Posterior vena cava (tissue), 2 donors: ENCODE measurements around the gene CHMP2B. TPM values are rescaled to one million over a fixed set of nuclear protein-coding genes. Genes with fewer than 3 reads are reported as not detected.
"Not testable (repeated sequence)": the region's sequence is repeated elsewhere in the genome, so short reads cannot be mapped to it uniquely, and the experiment has no call there.

Experiments
- DNase-seq: peaks from one replicate; pipeline ENCODE4 v3.0.0-alpha.2; 2020; ENCODE audit warnings: low spot score
- intact Hi-C, 2 donors: fragments of 100-400 bp; cut with DNase I; formaldehyde crosslinking; loops; one replicate each; pipeline versions ENCODE4 v1.14.1 to v1.14.2; 2022 to 2023
- total RNA-seq, 2 donors: library from RNA; stranded (reverse); fragmentation: NEBNext Ultra II Directional; extraction: Animal tissue kit (Norgen Biotek cat#: 25700); gene quantifications; one replicate each; pipeline ENCODE4 v1.2.1, GENCODE V29; 2021
- donor health status: DM: yes; HTN: yes; CAD: no.
- donor health status: DM: yes; HTN: yes; CAD: no.

CHMP2B gene
- total RNA-seq, 2 donors from 2014 or later = 45.0 to 60.8 TPM

GRCh38 chr3:87225659-87226058, 1.4 kb upstream of the CHMP2B start:
- intact Hi-C loops = no loop called here
- no peak for DNase-seq

GRCh38 chr3:87227835-87228144, 681 bp downstream of the CHMP2B start:
- intact Hi-C loops = no loop called here
- no peak for DNase-seq

- intact Hi-C loops = no loop called here
- DNase-seq = no peak
Observed at GRCh38 chr3:87228316-87228715, 1.2 kb downstream of the CHMP2B start.

DNA sequence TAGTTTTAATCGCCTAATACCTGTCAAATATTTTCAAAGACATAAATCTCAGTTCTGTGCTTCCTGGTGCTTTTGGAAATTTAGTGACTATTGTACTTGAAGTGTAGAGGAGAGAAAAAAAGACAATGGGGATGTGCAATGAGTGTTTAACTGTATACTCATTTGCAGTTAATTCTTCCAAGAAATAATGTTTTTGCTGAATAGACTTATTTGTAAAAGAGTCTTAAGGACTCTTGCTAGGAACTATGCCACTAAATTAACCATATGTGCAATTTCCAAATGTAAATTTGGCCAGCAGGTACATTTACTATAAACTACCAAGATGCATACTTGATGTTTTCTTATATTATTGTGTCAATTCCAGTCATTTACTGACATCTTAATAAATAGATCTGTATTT, 2.0 kb downstream of the CHMP2B start:
- intact Hi-C loops = no loop called here

GRCh38 chr3:87233805-87234204, 6.7 kb downstream of the CHMP2B start:
- no peak for DNase-seq
- intact Hi-C loops = no loop called here

More for the DNA sequence above, 2.0 kb downstream of the CHMP2B start:
- no peak for DNase-seq

- no peak for DNase-seq
- intact Hi-C loops = no loop called here
Observed at GRCh38 chr3:87236093-87236492, 9.0 kb downstream of the CHMP2B start.

- intact Hi-C loops = no loop called here
- DNase-seq = no peak
Observed at GRCh38 chr3:87246662-87247429, 19.7 kb downstream of the CHMP2B start.

DNA sequence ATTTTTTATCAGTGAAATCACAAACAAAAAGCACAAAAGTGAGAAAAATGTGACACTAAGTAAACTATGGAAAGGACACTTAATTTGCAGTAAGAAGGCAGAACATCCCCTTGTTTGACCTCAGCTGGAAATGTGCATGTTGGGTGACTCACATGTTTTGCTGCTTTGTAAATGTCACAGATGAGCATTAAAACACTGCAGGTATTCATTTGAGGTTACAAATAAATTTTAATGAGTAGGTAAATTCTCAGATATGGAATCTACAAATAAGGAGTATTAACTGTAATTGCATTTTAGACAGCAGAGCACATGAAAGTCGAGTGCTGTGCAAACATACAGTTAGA, 20.3 kb downstream of the CHMP2B start:
- intact Hi-C loops = no loop called here
- no peak for DNase-seq

DNA sequence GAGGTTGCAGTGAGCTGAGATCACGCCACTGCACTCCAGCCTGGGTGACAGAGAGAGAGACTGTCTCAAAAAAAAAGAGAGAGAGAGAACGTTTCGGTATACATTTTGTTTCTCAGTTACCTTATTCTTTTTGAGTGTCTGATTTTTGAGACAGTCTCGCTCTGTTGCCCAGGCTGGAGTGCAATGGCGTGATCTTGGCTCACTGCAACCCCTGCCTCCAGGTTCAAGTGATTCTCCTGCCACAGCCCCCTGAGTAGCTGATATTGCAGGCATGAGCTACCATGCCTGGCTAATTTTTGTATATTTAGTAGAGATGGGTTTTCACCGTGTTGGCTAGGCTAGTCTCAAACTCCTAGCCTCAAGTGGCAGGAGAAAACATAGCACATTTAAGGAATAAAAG, 21.1 kb downstream of the CHMP2B start:
- intact Hi-C loops, DNase-seq: not testable (repeated sequence)

- no peak for DNase-seq
- intact Hi-C loops = no loop called here
Observed at GRCh38 chr3:87248831-87249230, 21.7 kb downstream of the CHMP2B start.

DNA sequence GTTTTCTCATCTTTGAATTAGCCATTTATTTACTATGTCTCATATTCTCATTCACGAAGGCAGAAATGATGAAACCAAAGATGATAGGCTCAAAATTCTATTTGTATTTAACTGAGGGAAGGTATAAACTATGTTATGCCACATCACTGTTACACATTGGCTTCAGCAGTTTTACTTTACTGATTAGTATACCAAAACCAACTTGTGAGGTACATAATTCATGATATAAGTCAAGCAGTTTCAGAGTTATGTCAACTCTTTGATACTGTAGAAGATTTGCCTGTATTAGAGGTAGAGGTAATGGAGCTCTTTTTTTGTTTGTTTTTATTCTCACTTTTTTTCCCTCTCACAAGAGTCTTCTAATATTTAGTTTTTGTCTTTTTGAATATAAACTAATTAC, 22.9 kb downstream of the CHMP2B start:
- no peak for DNase-seq
- intact Hi-C loops = no loop called here

DNA sequence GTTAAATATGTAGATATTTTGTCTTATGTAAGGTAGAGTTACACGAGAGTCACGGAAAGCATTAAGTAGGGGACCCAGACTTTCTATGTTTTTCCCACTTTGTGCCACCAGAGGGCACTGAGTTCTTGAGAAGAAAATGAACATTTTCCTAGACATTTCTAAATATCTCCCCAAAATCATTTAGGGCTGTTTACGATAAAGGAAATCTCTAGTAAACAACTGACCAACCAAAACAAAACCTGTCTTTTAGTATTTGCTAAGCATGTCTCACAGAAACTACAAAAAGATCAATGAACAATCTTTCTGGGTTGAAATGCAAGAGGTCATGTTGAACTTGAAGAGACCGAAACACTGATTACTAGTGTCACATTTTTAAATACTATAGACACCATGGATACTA, 33.2 kb downstream of the CHMP2B start:
- intact Hi-C loops = no loop called here

GRCh38 chr3:87261925-87262324, 34.8 kb downstream of the CHMP2B start:
- intact Hi-C loops = no loop called here
- no peak for DNase-seq

More for the DNA sequence above, 33.2 kb downstream of the CHMP2B start:
- no peak for DNase-seq

GRCh38 chr3:87267953-87268645, 41.0 kb downstream of the CHMP2B start:
- intact Hi-C loops = no loop called here
- DNase-seq = no peak

DNA sequence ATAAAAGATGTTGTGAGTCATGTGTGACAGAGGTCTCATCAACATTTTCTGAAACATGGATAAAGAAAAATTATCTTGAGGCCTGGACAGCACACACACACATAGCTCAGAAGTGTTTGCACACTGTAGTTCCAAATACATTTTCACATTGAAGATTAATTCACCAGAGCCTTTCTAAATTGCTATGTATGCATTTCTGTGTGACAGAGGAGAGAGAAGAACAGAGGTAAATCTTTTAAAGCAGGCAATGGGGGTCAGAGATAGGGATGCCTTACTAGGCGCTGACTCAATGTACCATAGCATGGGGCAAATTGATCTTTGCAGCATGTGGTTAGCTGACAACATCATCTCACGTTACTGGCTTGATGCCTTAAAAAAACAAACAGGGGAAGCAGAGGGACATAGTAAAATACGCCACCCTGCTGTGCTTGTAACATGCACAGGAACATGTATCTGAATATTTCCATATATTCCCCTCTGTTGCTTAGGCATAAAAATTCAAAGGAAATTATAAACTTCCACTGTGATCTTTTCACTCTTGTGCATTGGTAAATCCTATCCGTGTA, 41.6 kb downstream of the CHMP2B start:
- DNase-seq = no peak
- intact Hi-C loops = no loop called here

DNA sequence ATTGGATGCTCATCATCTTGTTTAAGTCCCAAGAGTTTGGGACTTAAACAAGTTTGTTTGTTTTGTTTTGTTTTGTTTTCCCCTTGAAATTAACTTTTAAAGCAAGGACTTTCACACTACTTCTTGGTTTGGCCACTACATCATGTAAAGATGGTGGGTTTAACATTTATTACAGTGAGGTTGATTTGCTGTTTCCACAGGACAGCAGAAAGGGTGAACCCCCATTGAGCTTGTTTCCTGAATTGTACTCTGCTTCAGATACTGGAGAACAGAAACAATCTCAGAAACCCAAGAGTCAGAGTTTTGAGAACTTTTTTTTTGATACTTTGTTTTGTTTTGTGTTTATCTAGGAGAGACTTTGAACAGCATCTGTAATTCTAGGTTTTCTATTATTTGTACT, 42.6 kb downstream of the CHMP2B start:
- intact Hi-C loops = no loop called here
- no peak for DNase-seq

DNA sequence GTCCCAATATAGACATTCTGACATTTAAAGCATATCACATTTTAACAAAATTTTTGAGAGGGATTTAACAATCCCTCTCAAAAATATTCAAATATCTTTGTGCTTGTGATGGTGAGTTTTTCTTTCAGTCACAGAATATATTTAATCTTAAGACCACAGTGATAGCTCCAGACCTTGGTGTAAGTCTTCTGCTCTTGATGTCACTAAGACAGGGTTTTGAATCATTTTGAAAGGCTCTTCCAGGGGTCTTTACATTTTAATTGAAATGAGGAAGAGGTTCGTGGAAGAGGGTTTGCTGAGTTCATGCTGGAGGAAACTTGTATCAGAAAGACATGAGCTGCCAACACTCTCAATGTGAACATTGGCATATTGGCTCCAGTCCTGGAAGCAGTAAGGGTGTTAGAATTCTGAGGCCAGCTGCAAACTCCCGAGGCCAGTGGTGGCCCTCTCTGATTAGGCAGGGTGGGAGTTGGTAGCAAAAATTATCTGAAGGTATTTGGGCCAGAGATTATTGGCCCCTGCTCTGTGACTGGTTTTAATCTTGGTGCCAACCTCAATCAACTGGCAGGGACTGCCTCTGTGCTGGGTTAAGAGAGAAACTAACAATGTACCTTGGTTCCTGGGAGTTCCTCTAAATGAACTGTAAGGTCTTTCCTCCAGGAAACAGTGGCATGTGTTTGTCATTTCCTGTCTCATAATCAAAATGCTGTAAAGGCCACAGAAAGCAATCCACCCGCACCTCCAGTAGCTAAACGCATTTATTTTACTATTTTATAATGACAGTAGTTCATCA, 44.0 kb downstream of the CHMP2B start:
- no peak for DNase-seq
- intact Hi-C loops = no loop called here

DNA sequence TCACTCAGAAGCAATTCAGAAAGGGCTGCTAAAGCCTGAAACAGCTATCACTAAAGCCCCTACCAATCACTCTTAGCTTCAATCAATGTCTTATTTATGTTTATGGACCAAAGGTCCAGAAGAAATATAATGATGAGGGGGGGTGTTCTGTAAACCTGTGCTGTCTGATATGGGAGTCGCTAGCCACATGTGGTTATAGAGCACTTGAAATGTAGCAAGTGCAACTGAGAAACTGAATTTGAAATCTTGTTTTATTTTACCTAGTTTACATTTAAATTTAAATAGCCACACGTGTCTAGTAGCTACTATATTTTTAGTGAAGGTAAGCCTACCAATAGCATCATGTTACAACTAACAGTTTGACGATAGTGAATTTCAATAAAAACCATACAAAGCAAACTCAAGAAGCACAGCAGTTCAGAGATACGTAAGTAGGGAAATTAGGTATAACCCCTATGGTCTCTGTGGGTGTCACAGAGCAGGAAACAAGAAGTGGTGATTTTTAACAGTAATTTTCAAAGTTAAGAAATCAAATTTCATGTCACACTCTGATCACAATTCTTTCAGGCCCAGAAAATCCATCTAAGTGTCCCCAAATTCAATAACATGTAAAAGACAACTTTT, 45.7 kb downstream of the CHMP2B start:
- intact Hi-C loops = no loop called here
- no peak for DNase-seq

- intact Hi-C loops = no loop called here
- no peak for DNase-seq
Observed at GRCh38 chr3:87276484-87276883, 49.4 kb downstream of the CHMP2B start, which contains the start of gene POU1F1. POU1F1 (minus strand) TSS chr3:87276584; CDS start chr3:87276462, 122 bp downstream.

DNA sequence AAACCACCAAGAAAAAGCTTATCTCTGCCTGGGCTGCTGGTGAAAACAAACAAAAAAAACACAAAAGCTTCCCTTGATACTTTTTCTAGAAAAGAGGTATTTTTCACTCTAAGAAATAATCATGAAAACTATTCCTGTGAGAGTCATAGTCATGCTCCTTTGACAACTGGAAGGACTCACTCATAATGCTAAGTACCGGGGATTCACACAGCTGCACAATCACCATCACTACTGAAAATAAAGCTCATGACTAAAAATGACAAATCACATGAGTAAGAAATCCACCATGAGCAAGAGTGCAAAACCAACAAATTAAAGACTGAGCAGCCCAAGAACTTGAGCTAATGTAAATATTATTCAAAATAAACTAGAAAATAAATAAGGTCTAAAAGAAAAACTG, 59.9 kb downstream of the CHMP2B start:
- intact Hi-C loops = no loop called here
- DNase-seq = no peak
